ENCODE data around the gene ZNF317. TPM values are rescaled to one million over a fixed set of nuclear protein-coding genes. Genes with fewer than 3 reads are reported as not detected.

ZNF317 gene
- total and polyA plus RNA-seq, 9 of the 15 experiments (the other 6 are each of a cell fraction or from before 2014, with no cell fraction given), result 17.3 to 43.2 (median 34.8) TPM

GRCh38 chr19:9132422-9132821 lies 7.8 kb upstream of the ZNF317 start:
- no peak overlapping the region for H3K4me3 ChIP-seq
- CTCF ChIA-PET (ENCODE audit: low intra/inter-chr PET ratio), result interaction anchor here (0.5 kb wide), 1 partner anchor 10 kb away, joined by 4 read pairs; no protein-coding TSS in a partner anchor
- no peak overlapping the region for H2AFZ ChIP-seq (ENCODE audit: low read depth, low read length)
- H3K9me3 ChIP-seq (replicated peaks; ENCODE audit: control insufficient read depth, insufficient read depth, low read depth, low read length), result no peaks in the 10 kb centered on the region
- no peak for DNase-seq (ENCODE audit: extremely low read depth in 1 of 4, low spot score in 3 of 4)
- POLR2A ChIA-PET, result interaction anchor here (1.2 kb wide), 1 partner anchor 622 kb away, joined by 3 read pairs; no protein-coding TSS in a partner anchor
- no peaks in the 10 kb centered on the region; a peak in 1 of 5 replicates for H3K4me1 ChIP-seq (replicated peaks in 1 of 2; ENCODE audit: control insufficient read depth in 2 of 2, insufficient read depth in 2 of 2, low read length in 2 of 2)
- H3K4me2 ChIP-seq (ENCODE audit: insufficient read depth, low read length), result no peak overlapping the region
- no peak overlapping the region for H3K27ac ChIP-seq (ENCODE audit: extremely low read depth, low read depth, low read length)
- H3K79me2 ChIP-seq (ENCODE audit: control insufficient read depth, insufficient read depth, low read length), result no peaks in the 10 kb centered on the region
- no peak for ATAC-seq
- no peaks in the 10 kb centered on the region for H3K9me1 ChIP-seq (ENCODE audit: control insufficient read depth, insufficient read depth, low read length)
- no peak for FAIRE-seq
- WGBS (ENCODE audit: insufficient coverage, low coverage, missing lambda C conversion rate), result 12% methylated on average over 5 of the region's 5 CpGs
- in situ Hi-C loops (cut with MboI), result loop anchor here (10.0 kb wide), 2 partner anchors 492 to 662 kb away; partner anchors contain the start of gene ZNF561
- H3K9ac ChIP-seq (ENCODE audit: insufficient read depth in 1 of 2, low read depth in 2 of 2, low read length in 2 of 2), result no peak overlapping the region
- intact Hi-C loops (cut with micrococcal nuclease), result no loop called here
- no peaks in the 10 kb centered on the region; a peak in 1 of 5 replicates for H3K27me3 ChIP-seq (ENCODE audit: control insufficient read depth in 2 of 2, insufficient read depth in 2 of 2, low read length in 2 of 2)
- no peaks in the 10 kb centered on the region for H4K20me1 ChIP-seq (replicated peaks; ENCODE audit: control insufficient read depth, insufficient read depth, low read length)
- BruUV-seq (replicated peaks), result no TSS peak
- no peaks in the 10 kb centered on the region for H3K36me3 ChIP-seq (ENCODE audit: control insufficient read depth, insufficient read depth, low read length)
- TF ChIP-seq GMEB1 (CRISPR knock-in tag; IDR thresholded peaks at IDR 0.05) (no peak), HOXB6 (CRISPR knock-in tag; IDR thresholded peaks at IDR 0.05; ENCODE audit: borderline replicate concordance) (no peak), BDP1 (IDR thresholded peaks at IDR 0.05; ENCODE audit: insufficient read depth, insufficient read length) (no peak), TGIF2 (CRISPR knock-in tag; IDR thresholded peaks at IDR 0.05) (no peak), HMGN3 (IDR thresholded peaks at IDR 0.05; ENCODE audit: borderline replicate concordance, extremely low read depth, insufficient read length, low read depth, low read length) (no peak), ZNF239 (CRISPR knock-in tag; IDR thresholded peaks at IDR 0.05) (no peak), ASH1L (IDR thresholded peaks at IDR 0.05; ENCODE audit: borderline replicate concordance, low read depth, partially characterized antibody) (no peak), ZSCAN29 (IDR thresholded peaks at IDR 0.05) (no peak), ZNF143 (CRISPR knock-in tag; IDR thresholded peaks at IDR 0.05) (no peak), ZBTB40 (IDR thresholded peaks at IDR 0.05) (no peak), ZBTB40 (CRISPR knock-in tag; IDR thresholded peaks at IDR 0.05) (no peak), L3MBTL2 (IDR thresholded peaks at IDR 0.05) (no peak)
